ENCODE measurements around the gene HLA-F.

The HLA-F gene

DNA sequence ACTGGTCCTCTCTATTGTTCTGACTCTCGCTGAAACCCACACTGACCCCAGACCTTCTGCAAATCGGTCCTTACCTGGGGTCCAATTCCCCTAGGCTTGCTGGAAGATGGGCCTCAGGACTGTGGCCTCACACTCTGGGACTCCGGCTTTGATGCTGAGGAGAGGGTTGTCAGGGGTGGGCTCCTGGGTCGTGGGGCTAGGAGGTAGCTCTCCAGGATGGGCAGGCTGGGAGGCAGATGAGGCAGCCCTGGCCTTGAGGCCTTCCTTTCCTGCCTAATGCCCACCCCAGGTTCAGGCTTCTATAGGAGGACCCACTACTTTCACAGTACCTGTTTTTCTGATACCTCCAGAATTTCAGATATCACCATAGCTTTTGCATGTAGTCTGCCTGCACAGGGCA, 21.4 kb downstream of the HLA-F start:
- no peak for DNase-seq

GRCh38 chr6:29745386-29745785, 22.2 kb downstream of the HLA-F start:
- DNase-seq = no peak

GRCh38 chr6:29745855-29746449, 22.7 kb downstream of the HLA-F start:
- DNase-seq = no peak

DNA sequence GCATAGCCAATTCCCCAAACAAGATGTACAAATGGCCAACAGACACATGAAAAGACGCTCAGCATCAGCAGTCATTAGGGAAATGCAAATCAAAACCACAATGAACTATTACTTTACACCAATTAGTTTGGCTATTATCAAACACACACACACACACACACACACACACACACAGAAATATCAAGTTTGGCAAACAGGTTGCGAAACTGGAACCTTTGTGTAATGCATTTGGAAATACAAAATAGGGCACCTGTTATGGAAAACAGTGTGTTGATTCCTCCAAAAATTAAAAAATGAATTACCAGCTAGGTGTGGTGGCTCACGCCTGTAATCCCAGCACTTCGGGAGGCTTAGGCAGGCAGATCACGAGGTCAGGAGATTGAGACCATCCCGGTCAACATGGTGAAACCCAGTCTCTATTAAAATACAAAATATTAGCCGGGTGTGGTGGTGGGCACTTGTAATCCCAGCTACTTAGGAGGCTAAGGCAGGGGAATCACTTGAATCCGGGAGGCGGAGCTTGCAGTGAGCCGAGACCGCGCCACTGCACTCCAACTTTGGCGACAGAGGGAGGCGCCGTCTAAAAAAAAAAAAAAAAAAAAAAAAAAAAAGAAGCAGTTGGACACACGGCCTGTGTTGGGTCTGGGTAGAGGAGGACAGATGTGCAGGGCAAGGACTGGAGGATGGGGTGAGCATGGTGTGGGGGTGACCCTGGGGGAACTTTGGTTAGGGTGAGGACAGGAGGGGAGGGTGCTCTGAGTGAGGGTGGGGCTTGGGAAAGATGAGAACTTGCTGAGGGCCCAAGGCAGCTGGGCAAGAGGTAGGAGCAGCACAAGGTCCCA, 23.8 kb downstream of the HLA-F start:
- no peak for DNase-seq

GRCh38 chr6:29747688-29748250, 24.5 kb downstream of the HLA-F start:
- DNase-seq = no peak

- DNase-seq = peak; percentile 77 to 82
Measured at GRCh38 chr6:29748391-29749307, 25.4 kb downstream of the HLA-F start.

DNA sequence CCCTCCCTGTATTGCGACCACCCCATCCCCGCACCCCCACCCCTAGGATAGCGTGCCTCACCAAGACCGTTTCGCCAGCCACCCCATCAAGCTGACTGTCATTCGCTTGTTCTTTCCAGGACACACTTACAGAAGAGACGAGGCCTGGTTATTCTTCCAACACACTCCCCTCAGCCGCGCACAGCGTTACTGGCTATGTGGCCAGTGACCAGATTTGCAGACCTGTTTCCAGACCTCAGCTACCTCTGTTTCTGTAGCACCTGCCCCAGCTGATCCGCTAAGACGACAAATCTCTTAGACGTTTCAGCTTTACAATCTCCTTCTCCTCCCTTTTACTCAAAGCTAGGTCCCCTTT, 26.1 kb downstream of the HLA-F start:
- no peak for DNase-seq

GRCh38 chr6:29749668-29750067, 26.4 kb downstream of the HLA-F start:
- no peak for DNase-seq

DNA sequence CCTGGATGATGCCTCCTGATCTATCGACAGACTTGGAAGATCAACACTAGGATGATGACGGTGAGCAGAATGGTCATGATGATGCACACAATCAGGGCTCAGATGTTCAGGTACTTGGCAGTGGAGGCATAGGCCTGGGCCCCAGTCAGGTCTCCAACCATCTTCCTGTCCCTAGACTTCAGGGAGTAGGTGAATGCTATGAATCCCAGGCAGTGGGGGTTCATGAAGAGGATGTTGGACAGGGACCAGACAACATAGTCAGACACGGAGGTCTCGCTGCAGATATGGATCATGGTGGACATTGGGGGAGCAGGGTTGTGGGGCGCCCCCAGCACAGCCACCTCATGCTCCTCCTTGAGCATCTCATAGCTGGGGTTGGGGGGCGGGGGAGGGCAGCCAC, 27.5 kb downstream of the HLA-F start:
- DNase-seq = no peak

GRCh38 chr6:29751480-29751879, 28.2 kb downstream of the HLA-F start:
- no peak for DNase-seq

DNA sequence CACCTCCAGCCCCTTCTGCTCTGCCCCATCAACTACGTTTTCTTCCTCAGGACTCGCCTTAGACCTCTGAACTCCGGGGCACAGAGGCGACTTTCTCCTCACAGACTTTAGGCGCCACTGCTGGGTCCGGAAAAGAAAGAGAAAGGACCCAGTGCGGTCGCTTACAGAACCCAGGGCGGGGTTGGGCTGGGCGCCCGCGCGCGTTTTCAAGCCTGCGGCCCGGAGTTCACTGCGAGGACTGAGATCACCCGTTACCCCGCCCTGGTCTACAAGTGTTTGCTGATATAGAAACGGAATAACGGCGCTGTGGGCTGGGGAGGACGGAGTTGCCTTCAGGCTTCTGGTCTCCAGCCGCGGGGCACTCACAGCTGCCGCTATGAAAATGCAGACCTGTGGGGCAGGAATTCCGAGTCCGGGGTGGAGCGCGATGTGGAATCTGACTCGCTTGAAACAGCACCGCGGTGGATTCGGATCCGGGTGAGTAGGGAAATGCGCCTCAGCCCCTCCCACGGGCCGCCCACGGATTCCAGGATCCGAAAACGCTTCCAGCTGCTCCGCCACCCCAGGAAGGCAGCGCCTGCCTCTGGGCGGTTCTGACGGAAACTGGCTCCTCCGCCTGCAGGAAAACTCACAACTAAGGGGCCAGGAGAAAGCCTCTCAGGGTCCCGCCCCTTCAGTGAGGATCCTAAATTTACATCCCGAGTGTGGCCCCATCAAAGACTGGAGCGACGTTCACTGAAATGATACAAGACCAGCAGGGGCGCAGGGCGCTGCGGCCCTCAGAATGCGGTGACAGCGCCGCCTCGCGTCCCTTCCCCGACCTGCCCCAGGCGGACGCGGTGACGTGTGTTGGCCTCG, 29.4 kb downstream of the HLA-F start:
- peak; percentile 77 to 79 for DNase-seq

DNA sequence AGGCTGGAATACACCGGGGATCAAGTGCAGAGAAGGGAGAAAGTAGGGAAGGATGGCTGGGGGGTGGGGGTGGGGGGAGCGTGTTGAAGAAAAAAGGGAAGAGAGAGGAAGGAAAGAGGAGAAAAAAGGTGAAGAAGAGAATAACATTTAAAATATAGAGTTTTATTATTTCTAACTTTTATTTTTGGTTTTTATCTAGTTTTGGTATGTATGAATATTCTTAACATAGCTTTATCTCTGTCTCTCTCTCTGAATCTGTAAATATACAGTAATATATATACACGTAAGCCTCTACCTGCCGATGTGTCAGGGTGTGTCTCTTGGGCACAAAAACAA, 30.0 kb downstream of the HLA-F start:
- no peak for DNase-seq

GRCh38 chr6:29755295-29755871, 32.1 kb downstream of the HLA-F start:
- DNase-seq = no peak

DNA sequence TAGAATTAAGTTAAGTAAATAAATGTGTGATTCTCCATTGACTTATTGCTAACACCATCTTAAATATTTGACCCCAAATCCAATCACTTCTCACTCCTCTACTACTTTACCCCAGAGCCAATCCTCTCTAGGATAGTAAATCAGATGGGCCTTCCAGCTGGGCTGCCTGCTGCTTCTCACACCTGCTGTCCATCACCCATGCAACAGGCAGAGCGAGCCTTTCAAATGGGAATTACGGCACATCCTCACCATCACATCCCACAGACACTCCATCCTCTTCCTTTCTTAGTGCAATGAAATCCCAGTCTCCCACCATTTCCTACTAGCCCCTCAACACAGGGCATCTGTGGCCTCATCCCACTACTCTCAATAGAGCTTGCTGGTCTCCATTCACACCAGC, 34.0 kb downstream of the HLA-F start:
- no peak for DNase-seq

- no peak for DNase-seq
Measured at GRCh38 chr6:29757701-29758293, 34.6 kb downstream of the HLA-F start.

- no peak for DNase-seq
Measured at GRCh38 chr6:29758761-29759160, 35.5 kb downstream of the HLA-F start.

DNA sequence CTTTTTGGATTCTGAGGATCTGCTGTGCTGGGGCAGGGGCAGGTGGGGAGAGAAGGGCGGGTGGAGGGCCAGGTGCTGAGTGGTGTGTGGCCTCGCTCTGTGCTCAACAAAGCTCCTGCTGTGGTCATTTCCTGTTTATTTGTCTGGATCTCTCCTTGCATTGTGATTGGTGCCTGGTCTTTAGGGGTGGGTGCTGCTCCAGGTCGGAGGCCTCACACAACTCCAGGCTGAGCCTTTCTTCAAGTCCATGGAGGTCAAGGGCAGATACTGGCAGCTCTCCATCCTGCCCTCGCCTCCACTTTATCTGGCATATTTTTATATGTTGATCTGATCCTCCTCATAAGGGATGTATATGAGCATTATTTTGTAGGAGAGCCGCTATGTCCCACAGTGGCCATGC, 36.2 kb downstream of the HLA-F start:
- no peak for DNase-seq

GRCh38 chr6:29760328-29760727, 37.1 kb downstream of the HLA-F start:
- no peak for DNase-seq

DNA sequence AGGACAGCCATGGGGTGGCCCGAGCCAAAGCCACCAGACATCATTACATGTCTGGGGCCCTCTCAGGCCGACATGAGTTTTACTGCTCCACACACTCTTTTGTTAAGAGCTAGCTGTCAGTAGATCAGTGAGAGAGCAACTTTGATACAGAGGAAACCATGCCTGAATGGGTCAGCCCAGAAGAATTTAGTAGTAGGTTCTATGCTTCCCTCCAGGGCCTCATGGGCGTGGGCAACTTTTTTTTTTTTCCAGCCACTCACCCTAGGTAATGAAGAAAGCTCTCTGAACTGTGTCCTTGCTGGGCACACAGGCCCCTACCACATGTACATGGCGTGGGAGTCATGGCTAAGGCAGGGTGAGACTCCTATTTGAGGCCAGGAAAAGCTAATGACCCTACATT, 38.8 kb downstream of the HLA-F start:
- no peak for DNase-seq

- DNase-seq = no peak
Measured at GRCh38 chr6:29762781-29763214, 39.6 kb downstream of the HLA-F start.

DNA sequence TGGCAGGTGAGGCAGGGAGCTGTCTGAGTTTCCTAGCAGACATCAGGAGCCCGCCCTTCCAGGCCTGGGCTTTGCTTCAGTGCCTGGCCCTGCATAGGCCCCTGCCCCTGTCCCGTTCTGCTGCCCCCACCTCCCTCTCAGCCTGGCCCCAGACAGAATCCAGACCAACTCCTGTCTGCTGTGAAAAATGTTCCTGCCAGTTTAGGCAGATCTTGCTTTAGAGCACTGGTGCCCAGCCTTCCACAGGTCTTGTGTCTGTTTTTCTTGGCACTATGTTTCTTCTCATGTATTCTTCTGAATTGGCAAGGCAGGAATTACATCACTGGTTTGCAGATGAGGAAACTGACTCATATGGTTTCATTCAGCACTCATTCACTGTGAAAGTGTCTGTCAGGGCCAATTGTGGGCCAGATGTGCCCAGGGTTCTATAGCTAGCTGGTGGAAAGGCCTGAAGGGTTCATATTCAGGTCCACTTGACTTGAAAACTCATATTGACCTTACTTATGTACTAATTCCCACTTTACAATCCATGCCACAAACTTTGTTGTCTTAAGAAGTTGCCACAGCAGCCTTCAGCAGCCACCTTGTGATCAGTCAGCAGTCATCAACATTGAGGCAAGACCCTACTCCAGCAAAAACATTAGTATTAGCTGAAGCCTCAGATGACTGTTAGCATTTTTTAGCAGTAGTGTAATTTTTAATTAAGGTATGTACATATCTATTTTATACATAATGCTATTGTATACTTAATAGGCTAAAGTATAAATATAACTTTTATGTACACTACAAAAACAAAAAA, 40.5 kb downstream of the HLA-F start:
- no peak for DNase-seq

Measured in stimulated activated CD4-positive, alpha-beta T cell treated with anti-CD3 and anti-CD28 coated beads, Interleukin-4, amount 100 ng/mL, for 4 hours (primary cell).